Upper lobe of left lung (tissue), 4 donors: ENCODE results near the gene CD58.

ENCODE experiments used
- EP300 ChIP-seq, 4 donors: sonication (generic); formaldehyde crosslinking; IDR thresholded peaks; one replicate each; pipeline ENCODE4 v1.5.1; 2017; ENCODE audit warnings: antibody characterized with exemption in 4 of 4, control low read depth in 2 of 4
- POLR2A ChIP-seq, 4 donors: fragments of 450-650 bp; IDR thresholded peaks; one replicate each; pipeline ENCODE4 v1.5.1; 2016 to 2017; ENCODE audit warnings: antibody characterized with exemption in 4 of 4, mild to moderate bottlenecking in 2 of 4

DNA sequence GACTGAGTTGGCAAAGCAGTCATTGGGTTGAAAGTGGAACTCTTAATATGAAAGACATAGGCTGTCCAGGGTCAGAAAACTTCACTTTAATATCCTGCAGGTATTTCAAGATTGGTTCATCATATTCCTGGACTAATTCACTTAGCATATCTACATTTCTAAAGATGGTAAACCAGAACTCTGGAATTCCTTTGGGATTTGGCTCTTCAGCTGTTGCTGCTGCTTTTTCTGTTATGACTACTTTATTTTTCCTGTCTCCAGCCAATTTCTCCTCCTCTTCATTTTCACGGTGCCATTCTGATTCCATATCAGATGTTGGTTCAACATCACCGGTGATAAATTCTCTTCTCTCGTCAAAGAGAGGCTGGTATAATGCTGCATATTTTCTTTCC, 37.4 kb downstream of the CD58 start:
- TF ChIP-seq POLR2A (IDR thresholded peaks at IDR 0.05) (no peak), EP300 (IDR thresholded peaks at IDR 0.05) (no peak)
